ENCODE results near the gene SEMA6B. TPM values are rescaled to one million over a fixed set of nuclear protein-coding genes. Genes with fewer than 3 reads are reported as not detected.

SEMA6B gene
- total and polyA plus RNA-seq, 2 of the 8 experiments (the other 6 are each of a cell fraction or from before 2014, with no cell fraction given), result 31.3 to 54.4 TPM

DNA sequence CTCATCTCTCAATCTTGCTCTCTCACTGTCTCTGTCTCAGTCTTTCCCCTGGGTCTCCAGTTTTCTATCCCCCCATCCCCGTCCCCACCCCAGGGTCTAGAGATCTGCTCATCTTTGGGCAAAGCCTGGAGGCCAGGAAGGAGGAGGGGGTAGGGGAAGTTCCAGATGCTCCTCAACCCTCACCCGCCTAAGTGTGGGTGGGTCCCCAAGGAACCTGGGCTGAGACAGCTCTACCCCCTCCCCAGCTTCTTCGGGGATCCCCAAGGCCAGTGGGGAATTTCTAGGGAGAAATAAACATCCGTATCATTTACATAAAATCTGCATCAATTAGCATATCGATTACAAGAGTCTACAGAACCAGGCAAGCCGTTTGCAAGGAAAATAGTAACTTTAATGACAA lies 31.8 kb upstream of the SEMA6B start:
- peaks cover 0 to 2% (median 0%) of the 10 kb centered on the region in 4 experiments; a peak in 1 of 7 replicates for H3K4me1 ChIP-seq (replicated peaks in 1 of 4; ENCODE audit: control insufficient read depth in 3 of 4, insufficient read depth in 4 of 4, low read length in 3 of 4)
- H2BK20ac ChIP-seq (ENCODE audit: low read length), result no peak overlapping the region
- H2AK5ac ChIP-seq (ENCODE audit: low read depth, low read length), result no peak overlapping the region
- H2BK15ac ChIP-seq (ENCODE audit: low read length), result no peak overlapping the region
- H3K9ac ChIP-seq (replicated peaks in 1 of 4; ENCODE audit: extremely low read depth in 1 of 4, low read depth in 3 of 4, low read length in 3 of 4), result no peak overlapping the region
- no peak overlapping the region for H2BK12ac ChIP-seq (ENCODE audit: low read depth, low read length)
- H3K27me3 ChIP-seq (replicated peaks in 1 of 4; ENCODE audit: control insufficient read depth in 3 of 4, extremely low read depth in 1 of 4, insufficient read depth in 3 of 4, low read length in 3 of 4), result peaks cover 0 to 3% (median 0%) of the 10 kb centered on the region in 4 experiments; a peak in 1 of 7 replicates
- H4K5ac ChIP-seq (ENCODE audit: insufficient read length, low read depth, low read length), result no peak overlapping the region
- H2AFZ ChIP-seq (ENCODE audit: low read length), result no peak overlapping the region
- ChIA-PET CTCF (ENCODE audit: partially characterized antibody) (interaction anchor here (0.8 to 7.1 kb wide), 7 partner anchors 11 to 42 kb away, joined by 4 to 34 read pairs (median 10); no protein-coding TSS in a partner anchor), POLR2A (ENCODE audit: partially characterized antibody) (no interaction called here)
- H2BK5ac ChIP-seq (ENCODE audit: low read depth, low read length), result no peak overlapping the region
- H2BK120ac ChIP-seq (replicated peaks; ENCODE audit: low read depth, low read length), result no peak overlapping the region
- H4K20me1 ChIP-seq (replicated peaks in 1 of 2; ENCODE audit: control insufficient read depth in 1 of 2, insufficient read depth in 2 of 2, low read length in 2 of 2), result no peaks in the 10 kb centered on the region
- no peak overlapping the region for H3K4me3 ChIP-seq (ENCODE audit: extremely low read depth in 1 of 4, insufficient read depth in 2 of 4, low read depth in 3 of 4, low read length in 4 of 4)
- no peak overlapping the region for H3K4ac ChIP-seq (replicated peaks; ENCODE audit: insufficient read length, low read depth, low read length)
- TF ChIP-seq SP4 (IDR thresholded peaks at IDR 0.05; ENCODE audit: low read length) (no peak), ASH2L (IDR thresholded peaks at IDR 0.05; ENCODE audit: low read length) (no peak), HDAC6 (IDR thresholded peaks at IDR 0.05; ENCODE audit: low read depth, low read length) (no peak), EP300 (IDR thresholded peaks at IDR 0.05; ENCODE audit: borderline replicate concordance in 1 of 2, low read depth in 2 of 2, low read length in 2 of 2) (no peak), GABPA (IDR thresholded peaks at IDR 0.05; ENCODE audit: borderline replicate concordance, insufficient read depth, low read length) (no peak), BCL11A (IDR thresholded peaks at IDR 0.05; ENCODE audit: low read depth in 2 of 2, low read length in 2 of 2) (no peak), RNF2 (IDR thresholded peaks at IDR 0.05; ENCODE audit: borderline replicate concordance, low read depth, low read length, missing control alignments, poor library complexity, severe bottlenecking) (no peak), SIRT6 (IDR thresholded peaks at IDR 0.05; ENCODE audit: low read length) (no peak), YY1 (IDR thresholded peaks at IDR 0.05; ENCODE audit: low read depth, low read length) (no peak), TCF12 (IDR thresholded peaks at IDR 0.05; ENCODE audit: low read depth, low read length) (no peak), POLR2A (IDR thresholded peaks at IDR 0.05; ENCODE audit: control extremely low read depth in 1 of 2, low read depth in 2 of 2, low read length in 2 of 2) (no peak), SUZ12 (IDR thresholded peaks at IDR 0.05; ENCODE audit: low read length) (no peak), TEAD4 (IDR thresholded peaks at IDR 0.05; ENCODE audit: low read depth, low read length) (no peak)
- TF ChIP-seq, protein P1, sequence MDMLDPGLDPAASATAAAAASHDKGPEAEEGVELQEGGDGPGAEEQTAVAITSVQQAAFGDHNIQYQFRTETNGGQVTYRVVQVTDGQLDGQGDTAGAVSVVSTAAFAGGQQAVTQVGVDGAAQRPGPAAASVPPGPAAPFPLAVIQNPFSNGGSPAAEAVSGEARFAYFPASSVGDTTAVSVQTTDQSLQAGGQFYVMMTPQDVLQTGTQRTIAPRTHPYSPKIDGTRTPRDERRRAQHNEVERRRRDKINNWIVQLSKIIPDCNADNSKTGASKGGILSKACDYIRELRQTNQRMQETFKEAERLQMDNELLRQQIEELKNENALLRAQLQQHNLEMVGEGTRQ (IDR thresholded peaks at IDR 0.05; ENCODE audit: low read length), result no peak
- no peak overlapping the region for H4K91ac ChIP-seq (replicated peaks; ENCODE audit: insufficient read length, low read length)
- WGBS, 2 experiments (ENCODE audit: extremely low coverage in 1 of 2, insufficient coverage in 1 of 2, insufficient read length in 1 of 2, insufficient replicate concordance in 2 of 2, low coverage in 1 of 2, low lambda C conversion rate in 2 of 2, missing lambda C conversion rate in 1 of 2), result 69% methylated on average over 6 of the region's 6 CpGs; no CpG with 5 or more reads in 1 of the 2 experiments
- no peaks in the 10 kb centered on the region for H3K79me2 ChIP-seq (ENCODE audit: control insufficient read depth in 1 of 2, insufficient read depth in 2 of 2, low read length in 2 of 2)
- H3K14ac ChIP-seq (ENCODE audit: insufficient read length), result no peak overlapping the region
- no peak overlapping the region for H3K56ac ChIP-seq (replicated peaks; ENCODE audit: insufficient read length, low read depth, low read length)
- H3K18ac ChIP-seq (ENCODE audit: extremely low read depth, low read length), result no peak overlapping the region
- no peak for FAIRE-seq
- H3K9me3 ChIP-seq (ENCODE audit: insufficient read depth in 2 of 2, low read depth in 1 of 2, low read length in 1 of 2), result no peaks in the 10 kb centered on the region
- no peak overlapping the region for H3K4me2 ChIP-seq (ENCODE audit: insufficient read depth in 1 of 2, low read depth in 2 of 2, low read length in 2 of 2)
- no peaks in the 10 kb centered on the region for H3K36me3 ChIP-seq (ENCODE audit: control insufficient read depth in 2 of 4, insufficient read depth in 4 of 4, low read length in 3 of 4)
- DNase-seq (ENCODE audit: low read depth in 1 of 2, low spot score in 2 of 2), result no peak
- H3K23me2 ChIP-seq (ENCODE audit: low read depth, low read length), result no peaks in the 10 kb centered on the region; the same call in 1 of the 2 replicates
- no peak overlapping the region; the same call in 1 of the 2 replicates for H4K8ac ChIP-seq (ENCODE audit: extremely low read depth, insufficient read depth, low read length)
- H3K23ac ChIP-seq (ENCODE audit: insufficient read length), result no peak overlapping the region
- no peak overlapping the region for H3K27ac ChIP-seq (ENCODE audit: low read depth, low read length)
- H3K79me1 ChIP-seq (ENCODE audit: low read depth, low read length), result no peaks in the 10 kb centered on the region

Data from H1 (cell line).